HEK293T (cell line): Measurements from ENCODE around the gene PITPNB.

Source experiments
- CTCF ChIA-PET: fragments of 350-600 bp; formaldehyde crosslinking; extraction: SDS; loops from one replicate; lab custom pipeline; 2021; ENCODE audit warnings: antibody characterized with exemption, inconsistent platforms; lab: Yijun Ruan, JAX
- POLR2A ChIA-PET: fragments of 350-600 bp; formaldehyde crosslinking; extraction: SDS; loops from one replicate; lab custom pipeline; 2020; ENCODE audit warnings: antibody characterized with exemption, inconsistent platforms; lab: Yijun Ruan, JAX
- DNase-seq: peaks from one replicate; pipeline ENCODE4 v3.0.0; 2012; ENCODE audit warnings: mixed read lengths; ENCODE audit errors: extremely low spot score
- ARNT ChIP-seq: fragments of 450-650 bp; IDR thresholded peaks from 2 replicates; pipeline ENCODE4 v1.6.1; 2017; ENCODE audit warnings: mild to moderate bottlenecking
- BHLHE40 ChIP-seq: fragments of 450-650 bp; IDR thresholded peaks from 2 replicates; pipeline ENCODE4 v1.6.1; 2016; ENCODE audit warnings: mild to moderate bottlenecking, moderate library complexity, borderline replicate concordance
- CTBP1 ChIP-seq: fragments of 450-650 bp; IDR thresholded peaks from 2 replicates; pipeline ENCODE4 v1.6.1; 2016; ENCODE audit warnings: borderline replicate concordance
- ELF4 ChIP-seq: fragments of 450-650 bp; IDR thresholded peaks from 2 replicates; pipeline ENCODE4 v1.6.1; 2017; ENCODE audit warnings: antibody characterized with exemption
- FOXA1 ChIP-seq: fragments of 450-650 bp; IDR thresholded peaks from 2 replicates; pipeline ENCODE4 v1.6.1; 2016; ENCODE audit warnings: mild to moderate bottlenecking
- FOXK2 ChIP-seq: fragments of 450-650 bp; IDR thresholded peaks from 2 replicates; pipeline ENCODE4 v1.6.1; 2016; ENCODE audit warnings: mild to moderate bottlenecking
- FOXM1 ChIP-seq: fragments of 450-650 bp; IDR thresholded peaks from 2 replicates; pipeline ENCODE4 v1.6.1; 2017; ENCODE audit warnings: mild to moderate bottlenecking, borderline replicate concordance
- HDGF ChIP-seq: fragments of 450-650 bp; IDR thresholded peaks from 2 replicates; pipeline ENCODE4 v1.6.1; 2017; ENCODE audit warnings: antibody characterized with exemption, borderline replicate concordance
- L3MBTL2 ChIP-seq: fragments of 450-650 bp; conservative IDR thresholded peaks from 2 replicates; pipeline ENCODE4 v1.6.1; 2016; ENCODE audit warnings: mild to moderate bottlenecking
- LEF1 ChIP-seq: fragments of 450-650 bp; IDR thresholded peaks from 2 replicates; pipeline ENCODE4 v1.6.1; 2017; ENCODE audit warnings: mild to moderate bottlenecking, borderline replicate concordance
- NFRKB ChIP-seq: fragments of 450-650 bp; IDR thresholded peaks from 2 replicates; pipeline ENCODE4 v1.6.1; 2016; ENCODE audit warnings: mild to moderate bottlenecking, moderate library complexity
- PKNOX1 ChIP-seq: fragments of 450-650 bp; IDR thresholded peaks from 2 replicates; pipeline ENCODE4 v1.6.1; 2016
- SP1 ChIP-seq: fragments of 450-650 bp; IDR thresholded peaks from 2 replicates; pipeline ENCODE4 v1.6.1; 2017
- SUZ12 ChIP-seq: fragments of 450-650 bp; IDR thresholded peaks from 2 replicates; pipeline ENCODE4 v1.6.1; 2016; ENCODE audit warnings: mild to moderate bottlenecking
- TARDBP ChIP-seq: fragments of 450-650 bp; IDR thresholded peaks from 2 replicates; pipeline ENCODE4 v1.6.1; 2016
- ZNF384 ChIP-seq: fragments of 450-650 bp; IDR thresholded peaks from 2 replicates; pipeline ENCODE4 v1.6.1; 2016

Gene PITPNB

GRCh38 chr22:27840436-27840835, 78.6 kb downstream of the PITPNB start:
- CTCF ChIA-PET = interaction anchor here (0.6 kb wide), 1 partner anchor 10 kb away, joined by 4 read pairs; no protein-coding TSS in a partner anchor
- POLR2A ChIA-PET = no interaction called here
- DNase-seq = no peak
- TF ChIP-seq SP1 = no peak
- no peak for TF ChIP-seq HDGF
- no peak for TF ChIP-seq ZNF384
- no peak for TF ChIP-seq PKNOX1
- no peak for TF ChIP-seq L3MBTL2
- no peak for TF ChIP-seq BHLHE40
- no peak for TF ChIP-seq CTBP1
- no peak for TF ChIP-seq FOXA1
- TF ChIP-seq LEF1 = no peak
- TF ChIP-seq NFRKB = no peak
- no peak for TF ChIP-seq FOXM1
- TF ChIP-seq SUZ12 = no peak
- no peak for TF ChIP-seq TARDBP
- no peak for TF ChIP-seq ARNT
- no peak for TF ChIP-seq ELF4
- no peak for TF ChIP-seq FOXK2

DNA sequence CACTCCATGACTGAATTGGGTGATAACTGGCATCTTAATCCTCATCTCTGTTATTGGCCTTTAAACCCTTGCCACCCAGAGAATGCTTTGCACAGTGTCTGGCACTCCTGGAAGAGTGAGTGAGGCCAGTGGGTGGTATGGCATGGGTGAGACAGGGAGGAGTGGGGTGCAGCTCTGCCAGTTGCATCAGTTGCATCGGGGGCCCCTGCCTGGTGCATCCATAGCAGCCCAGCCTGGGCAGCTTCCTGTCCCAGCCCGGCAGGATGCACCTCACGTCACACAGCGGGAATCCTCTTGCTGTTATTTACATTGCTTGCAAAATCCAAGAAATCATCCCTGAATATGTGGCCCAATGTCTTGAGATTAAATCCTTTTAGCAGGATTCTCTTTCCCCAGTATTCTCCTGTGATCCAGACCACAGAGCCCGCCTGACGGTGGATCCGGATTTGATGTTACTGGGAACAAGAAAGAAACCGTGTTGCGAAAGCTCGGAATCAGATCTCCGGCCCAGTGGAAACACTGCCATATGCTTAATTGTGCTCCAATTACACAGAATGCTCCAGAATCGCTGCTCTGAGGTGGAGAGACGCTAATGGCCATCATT, 79.9 kb downstream of the PITPNB start:
- DNase-seq = no peak
- POLR2A ChIA-PET = no interaction called here
- TF ChIP-seq FOXM1 (no peak), SP1 (no peak), ZNF384 (no peak), HDGF (no peak), NFRKB (no peak), FOXA1 (no peak), ARNT (no peak), FOXK2 (no peak), L3MBTL2 (no peak), ELF4 (no peak), PKNOX1 (no peak), TARDBP (no peak), BHLHE40 (no peak), LEF1 (no peak), CTBP1 (no peak), SUZ12 (no peak)
- CTCF ChIA-PET = no interaction called here

DNA sequence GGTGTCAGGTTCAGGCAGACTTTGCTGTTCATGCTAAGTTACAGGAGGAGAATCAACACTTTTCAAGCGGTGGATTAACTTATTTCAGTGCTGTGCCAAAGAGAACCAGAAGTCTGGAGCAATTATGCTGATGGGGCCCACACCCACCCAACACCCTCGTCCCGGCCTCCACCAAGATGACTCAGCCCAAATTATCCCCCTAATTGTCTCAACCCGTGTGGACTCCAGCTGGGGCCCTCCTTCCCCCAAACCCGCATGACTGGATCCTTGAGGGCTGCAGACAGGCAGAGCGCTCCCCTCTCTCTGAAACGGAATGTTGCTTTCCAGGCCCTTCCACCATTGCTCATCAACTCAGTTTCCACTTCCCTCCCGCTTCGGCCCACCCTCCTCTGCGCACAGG, 82.9 kb downstream of the PITPNB start:
- ChIA-PET POLR2A (no interaction called here), CTCF (no interaction called here)
- TF ChIP-seq FOXA1 (no peak), BHLHE40 (no peak), HDGF (no peak), L3MBTL2 (no peak), SP1 (no peak), FOXM1 (no peak), SUZ12 (no peak), TARDBP (no peak), ELF4 (no peak), PKNOX1 (no peak)
- DNase-seq = no peak

GRCh38 chr22:27835446-27835845, 83.6 kb downstream of the PITPNB start:
- DNase-seq = no peak
- ChIA-PET POLR2A (no interaction called here), CTCF (no interaction called here)
- no peak for TF ChIP-seq ZNF384
- TF ChIP-seq TARDBP = no peak
- TF ChIP-seq FOXK2 = no peak
- TF ChIP-seq NFRKB = no peak
- TF ChIP-seq PKNOX1 = no peak
- no peak for TF ChIP-seq ELF4
- no peak for TF ChIP-seq LEF1
- TF ChIP-seq ARNT = no peak
- TF ChIP-seq CTBP1 = no peak
- no peak for TF ChIP-seq HDGF
- no peak for TF ChIP-seq FOXM1
- TF ChIP-seq SUZ12 = no peak
- TF ChIP-seq SP1 = no peak
- no peak for TF ChIP-seq L3MBTL2
- no peak for TF ChIP-seq FOXA1
- no peak for TF ChIP-seq BHLHE40

- CTCF ChIA-PET = no interaction called here
- no peak for TF ChIP-seq CTBP1
- no peak for DNase-seq
- POLR2A ChIA-PET = no interaction called here
These were observed 84.5 kb downstream of the PITPNB start for GRCh38 chr22:27834364-27835185.

DNA sequence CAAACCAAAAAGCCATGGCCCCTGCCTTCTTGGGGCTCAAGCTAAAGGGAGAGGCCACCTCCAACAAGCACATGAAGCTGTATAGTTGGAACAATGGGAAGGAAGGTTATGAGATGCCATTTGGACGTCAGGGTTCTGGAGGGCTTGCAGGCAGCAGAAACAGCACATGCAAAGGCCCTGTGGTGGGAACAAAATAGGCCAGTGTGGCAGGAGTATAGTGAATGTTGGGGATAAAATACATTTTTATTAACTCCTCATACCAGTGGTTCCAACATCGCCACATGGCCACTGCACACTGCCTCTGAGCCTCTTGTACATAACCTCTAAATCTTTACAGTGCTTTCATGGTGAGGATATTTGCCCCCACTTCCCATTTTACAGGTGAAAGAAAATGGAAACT, 85.3 kb downstream of the PITPNB start:
- ChIA-PET POLR2A (no interaction called here), CTCF (no interaction called here)
- TF ChIP-seq FOXA1 (no peak), ARNT (no peak), SUZ12 (no peak), HDGF (no peak), FOXM1 (no peak), TARDBP (no peak), SP1 (no peak), BHLHE40 (no peak), PKNOX1 (no peak), LEF1 (no peak), L3MBTL2 (no peak), ELF4 (no peak), CTBP1 (no peak), ZNF384 (no peak), NFRKB (no peak), FOXK2 (no peak)
- DNase-seq = no peak
